ENCODE measurements around the gene SIGLECL1. TPM values are rescaled to one million over a fixed set of nuclear protein-coding genes. Genes with fewer than 3 reads are reported as not detected.
"Not testable (repeated sequence)": the region's sequence is repeated elsewhere in the genome, so short reads cannot be mapped to it uniquely, and the experiment has no call there.

SIGLECL1 gene
- total RNA-seq, 4 donors from 2014 or later, result 0.55 TPM; not detected in 3

DNA sequence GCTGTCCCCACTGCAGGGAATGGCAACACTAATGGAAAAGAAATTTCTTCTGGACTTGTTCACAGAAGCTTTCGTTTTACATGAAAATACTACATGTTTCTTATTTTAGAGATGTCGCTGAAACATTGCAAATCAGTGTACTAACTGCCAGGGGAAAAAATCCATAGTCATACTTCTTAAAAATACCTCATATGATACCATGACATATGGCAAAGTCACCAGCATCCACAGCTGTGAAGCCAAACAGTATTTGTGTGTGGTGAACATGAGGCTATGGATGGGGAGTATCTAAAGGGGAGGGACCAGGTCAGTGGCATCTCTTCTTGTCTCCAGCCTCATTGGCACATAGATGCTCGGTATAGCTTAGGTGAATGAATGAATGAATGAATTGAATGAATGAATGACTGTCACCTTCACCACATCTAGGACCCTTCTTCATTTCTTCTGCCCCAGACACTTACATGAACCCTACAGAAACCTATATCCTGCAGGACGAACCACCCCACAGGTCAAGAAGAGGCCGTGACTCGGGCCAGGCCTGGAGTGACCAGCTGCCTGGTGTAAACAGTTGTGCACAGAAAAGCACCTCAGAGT, 40.6 kb upstream of the SIGLECL1 start:
- no peak for DNase-seq
- Histone ChIP-seq H3K9me3 (no peaks in the 10 kb centered on the region), H3K4me1 (no peaks in the 10 kb centered on the region), H3K4me3 (no peak overlapping the region), H3K27ac (no peak overlapping the region), H3K27me3 (no peaks in the 10 kb centered on the region), H3K36me3 (no peaks in the 10 kb centered on the region)
- intact Hi-C loops (cut with DNase I; ENCODE audit: low total_unique reads), result no loop called here
- TF ChIP-seq POLR2A (IDR thresholded peaks at IDR 0.05), result no peak
- TF ChIP-seq, protein P1, sequence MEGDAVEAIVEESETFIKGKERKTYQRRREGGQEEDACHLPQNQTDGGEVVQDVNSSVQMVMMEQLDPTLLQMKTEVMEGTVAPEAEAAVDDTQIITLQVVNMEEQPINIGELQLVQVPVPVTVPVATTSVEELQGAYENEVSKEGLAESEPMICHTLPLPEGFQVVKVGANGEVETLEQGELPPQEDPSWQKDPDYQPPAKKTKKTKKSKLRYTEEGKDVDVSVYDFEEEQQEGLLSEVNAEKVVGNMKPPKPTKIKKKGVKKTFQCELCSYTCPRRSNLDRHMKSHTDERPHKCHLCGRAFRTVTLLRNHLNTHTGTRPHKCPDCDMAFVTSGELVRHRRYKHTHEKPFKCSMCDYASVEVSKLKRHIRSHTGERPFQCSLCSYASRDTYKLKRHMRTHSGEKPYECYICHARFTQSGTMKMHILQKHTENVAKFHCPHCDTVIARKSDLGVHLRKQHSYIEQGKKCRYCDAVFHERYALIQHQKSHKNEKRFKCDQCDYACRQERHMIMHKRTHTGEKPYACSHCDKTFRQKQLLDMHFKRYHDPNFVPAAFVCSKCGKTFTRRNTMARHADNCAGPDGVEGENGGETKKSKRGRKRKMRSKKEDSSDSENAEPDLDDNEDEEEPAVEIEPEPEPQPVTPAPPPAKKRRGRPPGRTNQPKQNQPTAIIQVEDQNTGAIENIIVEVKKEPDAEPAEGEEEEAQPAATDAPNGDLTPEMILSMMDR (IDR thresholded peaks at IDR 0.05), result no peak

DNA sequence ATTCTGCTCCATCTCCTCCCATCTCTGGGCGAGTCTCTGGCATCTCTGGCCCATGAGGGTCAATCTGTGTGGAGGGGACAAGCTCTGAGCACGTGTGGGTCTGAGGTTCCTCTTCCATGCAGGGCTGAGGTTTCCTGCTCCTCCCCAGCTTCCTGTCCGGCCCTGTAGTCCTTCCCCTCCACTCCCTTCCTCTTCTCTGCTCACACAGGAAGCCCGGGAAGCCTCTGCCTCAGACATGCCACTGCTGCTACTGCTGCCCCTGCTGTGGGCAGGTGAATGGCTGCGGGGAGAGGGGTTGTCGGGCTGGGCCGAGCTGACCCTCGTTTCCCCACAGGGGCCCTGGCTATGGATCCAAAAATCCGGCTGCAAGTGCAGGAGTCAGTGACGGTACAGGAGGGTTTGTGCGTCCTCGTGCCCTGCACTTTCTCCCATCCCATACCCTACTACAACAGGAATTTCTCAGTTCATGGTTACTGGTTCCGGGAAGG, 40.0 kb upstream of the SIGLECL1 start:
- H3K27ac ChIP-seq; DNase-seq; H3K27me3 ChIP-seq; H3K36me3 ChIP-seq; intact Hi-C loops (cut with DNase I; ENCODE audit: low total_unique reads); H3K4me3 ChIP-seq; H3K9me3 ChIP-seq; H3K4me1 ChIP-seq: not testable (repeated sequence)

DNA sequence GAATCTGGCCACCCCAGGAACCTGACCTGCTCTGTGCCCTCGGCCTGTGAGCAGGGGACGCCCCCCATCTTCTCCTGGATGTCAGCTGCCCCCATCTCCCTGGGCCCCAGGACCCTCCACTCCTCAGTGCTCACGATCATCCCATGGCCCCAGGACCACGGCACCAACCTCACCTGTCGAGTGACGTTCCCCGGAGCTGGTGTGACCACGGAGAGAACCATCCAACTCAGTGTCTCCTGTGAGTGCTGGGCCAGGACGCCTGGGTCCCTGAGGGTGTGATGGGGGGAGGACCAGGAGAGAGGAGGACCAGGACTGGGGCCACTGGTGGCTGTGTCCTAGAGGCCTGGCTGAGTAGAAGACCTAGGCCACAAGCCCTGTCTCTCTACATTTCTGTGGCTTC, 39.0 kb upstream of the SIGLECL1 start:
- TF ChIP-seq, protein P1 (IDR thresholded peaks at IDR 0.05), result no peak
- TF ChIP-seq POLR2A (IDR thresholded peaks at IDR 0.05), result no peak
- intact Hi-C loops (cut with DNase I; ENCODE audit: low total_unique reads), result no loop called here
- no peak overlapping the region for H3K4me3 ChIP-seq
- H3K27me3 ChIP-seq, result no peaks in the 10 kb centered on the region
- DNase-seq, result no peak
- no peaks in the 10 kb centered on the region for H3K36me3 ChIP-seq
- no peaks in the 10 kb centered on the region for H3K9me3 ChIP-seq
- H3K4me1 ChIP-seq, result no peaks in the 10 kb centered on the region
- no peak overlapping the region for H3K27ac ChIP-seq

DNA sequence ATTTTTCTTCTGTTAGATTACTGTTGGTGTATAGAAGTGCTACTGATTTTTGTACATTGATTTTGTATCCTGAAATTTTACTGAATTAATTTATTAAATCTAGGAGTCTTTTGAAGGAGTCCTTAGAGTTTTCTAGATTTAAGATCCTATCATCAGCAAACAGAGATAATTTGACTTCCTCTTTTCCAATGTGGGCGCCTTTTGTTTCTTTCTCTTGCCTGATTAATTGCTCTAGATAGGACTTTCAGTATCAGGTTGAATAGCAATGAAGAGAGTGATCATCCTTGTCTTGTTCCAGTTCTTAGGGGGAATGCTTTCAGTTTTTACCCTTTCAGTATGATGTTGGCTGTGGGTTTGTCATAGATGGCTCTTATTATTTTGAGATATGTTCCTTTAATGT, 31.6 kb upstream of the SIGLECL1 start:
- no peak for DNase-seq
- no peak overlapping the region for H3K27ac ChIP-seq
- H3K27me3 ChIP-seq, result no peaks in the 10 kb centered on the region
- H3K36me3 ChIP-seq, result no peaks in the 10 kb centered on the region
- H3K4me1 ChIP-seq, result no peaks in the 10 kb centered on the region
- TF ChIP-seq, protein P1 (IDR thresholded peaks at IDR 0.05), result no peak
- no peak for TF ChIP-seq POLR2A (IDR thresholded peaks at IDR 0.05)
- no peak overlapping the region for H3K4me3 ChIP-seq
- intact Hi-C loops (cut with DNase I; ENCODE audit: low total_unique reads), result no loop called here
- H3K9me3 ChIP-seq, result no peaks in the 10 kb centered on the region

DNA sequence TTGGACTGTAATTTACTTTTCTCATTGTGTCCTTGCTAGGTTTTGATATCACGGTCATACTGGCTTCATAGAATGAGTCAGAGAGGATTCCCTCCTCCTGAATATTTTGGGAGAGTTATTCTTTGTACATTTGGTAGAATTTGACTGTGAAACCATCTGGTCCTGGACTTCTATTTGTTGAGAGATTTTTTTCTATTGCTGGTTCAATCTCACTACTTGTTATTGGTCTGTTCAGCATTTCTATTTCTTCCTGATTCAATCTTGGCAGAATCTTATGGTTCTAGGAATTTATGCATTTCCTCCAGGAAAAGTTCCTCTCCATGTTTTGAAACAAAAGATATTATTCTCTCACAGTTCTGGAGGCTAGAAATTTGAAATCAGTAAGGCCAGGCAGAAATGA, 30.9 kb upstream of the SIGLECL1 start:
- TF ChIP-seq POLR2A (IDR thresholded peaks at IDR 0.05), result no peak
- TF ChIP-seq, protein P1 (IDR thresholded peaks at IDR 0.05), result no peak
- H3K4me1 ChIP-seq, result no peaks in the 10 kb centered on the region
- no peak overlapping the region for H3K4me3 ChIP-seq
- no peak overlapping the region for H3K27ac ChIP-seq
- no peaks in the 10 kb centered on the region for H3K36me3 ChIP-seq
- DNase-seq, result no peak
- no peaks in the 10 kb centered on the region for H3K9me3 ChIP-seq
- no peaks in the 10 kb centered on the region for H3K27me3 ChIP-seq
- intact Hi-C loops (cut with DNase I; ENCODE audit: low total_unique reads), result no loop called here

DNA sequence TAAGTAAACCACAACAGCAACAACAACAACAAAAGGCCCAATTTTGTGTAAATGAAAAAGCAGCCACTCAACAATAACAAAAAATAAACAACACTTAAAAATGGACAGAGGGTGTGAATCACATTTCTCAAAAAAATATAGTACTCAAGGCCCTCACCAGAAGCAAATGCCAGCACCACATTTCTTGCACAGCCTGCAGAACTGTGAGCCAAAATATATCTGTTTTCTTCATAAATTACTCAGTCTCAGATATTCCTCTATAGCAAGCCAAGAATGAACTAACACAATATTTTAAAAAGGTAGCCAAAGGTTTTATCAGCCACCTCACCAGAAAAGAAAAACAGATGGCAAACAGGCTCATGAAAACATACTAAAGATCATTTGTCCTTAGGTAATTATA, 29.9 kb upstream of the SIGLECL1 start:
- Histone ChIP-seq H3K4me3 (no peak overlapping the region), H3K9me3 (no peaks in the 10 kb centered on the region), H3K36me3 (no peaks in the 10 kb centered on the region), H3K27me3 (no peaks in the 10 kb centered on the region), H3K27ac (no peak overlapping the region), H3K4me1 (no peaks in the 10 kb centered on the region)
- no peak for DNase-seq
- intact Hi-C loops (cut with DNase I; ENCODE audit: low total_unique reads), result no loop called here
- TF ChIP-seq, protein P1 (IDR thresholded peaks at IDR 0.05), result no peak
- TF ChIP-seq POLR2A (IDR thresholded peaks at IDR 0.05), result no peak

Data from uterus (tissue), 4 donors.